ENCODE data around the gene BRIP1. TPM values are rescaled to one million over a fixed set of nuclear protein-coding genes. Genes with fewer than 3 reads are reported as not detected.
"Not testable (repeated sequence)": the region's sequence is repeated elsewhere in the genome, so short reads cannot be mapped to it uniquely, and the experiment has no call there.

The BRIP1 gene
- total RNA-seq, 4 donors from 2014 or later: 0.13 to 0.79 (median 0.38) TPM

GRCh38 chr17:61831099-61831498 is 32.2 kb downstream of the BRIP1 start:
- ATAC-seq (ENCODE audit: low FRiP score) (no peak), DNase-seq (ENCODE audit: low spot score) (no peak)
- TF ChIP-seq, protein P1, sequence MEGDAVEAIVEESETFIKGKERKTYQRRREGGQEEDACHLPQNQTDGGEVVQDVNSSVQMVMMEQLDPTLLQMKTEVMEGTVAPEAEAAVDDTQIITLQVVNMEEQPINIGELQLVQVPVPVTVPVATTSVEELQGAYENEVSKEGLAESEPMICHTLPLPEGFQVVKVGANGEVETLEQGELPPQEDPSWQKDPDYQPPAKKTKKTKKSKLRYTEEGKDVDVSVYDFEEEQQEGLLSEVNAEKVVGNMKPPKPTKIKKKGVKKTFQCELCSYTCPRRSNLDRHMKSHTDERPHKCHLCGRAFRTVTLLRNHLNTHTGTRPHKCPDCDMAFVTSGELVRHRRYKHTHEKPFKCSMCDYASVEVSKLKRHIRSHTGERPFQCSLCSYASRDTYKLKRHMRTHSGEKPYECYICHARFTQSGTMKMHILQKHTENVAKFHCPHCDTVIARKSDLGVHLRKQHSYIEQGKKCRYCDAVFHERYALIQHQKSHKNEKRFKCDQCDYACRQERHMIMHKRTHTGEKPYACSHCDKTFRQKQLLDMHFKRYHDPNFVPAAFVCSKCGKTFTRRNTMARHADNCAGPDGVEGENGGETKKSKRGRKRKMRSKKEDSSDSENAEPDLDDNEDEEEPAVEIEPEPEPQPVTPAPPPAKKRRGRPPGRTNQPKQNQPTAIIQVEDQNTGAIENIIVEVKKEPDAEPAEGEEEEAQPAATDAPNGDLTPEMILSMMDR (IDR thresholded peaks at IDR 0.05): no peak

GRCh38 chr17:61828694-61829093 is 34.6 kb downstream of the BRIP1 start:
- DNase-seq (ENCODE audit: low spot score) (no peak), ATAC-seq (ENCODE audit: low FRiP score) (no peak)
- TF ChIP-seq, protein P1 (IDR thresholded peaks at IDR 0.05): no peak

- TF ChIP-seq, protein P1 (IDR thresholded peaks at IDR 0.05): no peak
- no peak for DNase-seq (ENCODE audit: low spot score)
- ATAC-seq (ENCODE audit: low FRiP score): no peak
Observed at GRCh38 chr17:61827649-61828395, 35.5 kb downstream of the BRIP1 start.

- DNase-seq (ENCODE audit: low spot score); ATAC-seq (ENCODE audit: low FRiP score): not testable (repeated sequence)
Observed at GRCh38 chr17:61826866-61827265, 36.5 kb downstream of the BRIP1 start.

GRCh38 chr17:61826198-61826597 is 37.1 kb downstream of the BRIP1 start:
- DNase-seq (ENCODE audit: low spot score); ATAC-seq (ENCODE audit: low FRiP score): not testable (repeated sequence)

DNA sequence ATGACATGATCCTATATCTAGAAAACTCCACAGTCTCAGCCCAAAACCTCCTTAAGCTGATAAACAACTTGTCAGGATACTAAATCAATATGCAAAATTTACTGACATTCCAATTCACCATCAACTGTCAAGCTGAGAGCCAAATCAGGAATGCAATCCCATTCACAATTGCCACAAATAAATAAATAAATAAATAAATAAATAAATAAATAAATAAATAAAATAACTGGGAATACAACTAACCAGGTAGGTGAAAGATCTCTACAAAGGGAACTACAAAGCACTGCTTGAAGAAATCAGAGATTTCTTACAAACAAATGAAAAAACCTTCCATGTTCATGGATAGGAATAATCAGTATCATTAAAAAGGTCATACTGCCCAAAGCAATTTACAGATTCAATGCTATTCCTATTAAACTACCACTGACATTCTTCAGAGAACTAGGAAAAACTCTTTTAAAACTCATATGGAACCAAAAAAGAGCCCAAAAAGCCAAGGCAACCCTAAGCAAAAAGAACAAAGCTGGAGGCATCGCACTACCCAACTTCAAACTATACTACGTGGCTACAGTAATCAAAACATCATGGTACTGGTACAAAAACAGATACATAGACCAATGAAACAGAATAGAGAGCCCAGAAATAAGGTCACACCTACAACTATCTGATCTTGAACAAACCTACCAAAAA is 37.7 kb downstream of the BRIP1 start:
- DNase-seq (ENCODE audit: low spot score) (no peak), ATAC-seq (ENCODE audit: low FRiP score) (no peak)
- TF ChIP-seq, protein P1 (IDR thresholded peaks at IDR 0.05): no peak

- DNase-seq (ENCODE audit: low spot score) (no peak), ATAC-seq (ENCODE audit: low FRiP score) (no peak)
- TF ChIP-seq, protein P1 (IDR thresholded peaks at IDR 0.05): no peak
Observed at GRCh38 chr17:61822326-61823285, 40.7 kb downstream of the BRIP1 start.

All from omental fat pad (tissue), 4 donors.